ENCODE results near the gene KRT20. TPM values are rescaled to one million over a fixed set of nuclear protein-coding genes. Genes with fewer than 3 reads are reported as not detected.

Gene KRT20
- total and polyA plus RNA-seq, 2 experiments from 2014 or later: not detected

- H3K4me3 Mint-ChIP-seq: no peak overlapping the region
- ATAC-seq: no peak
These were observed 3.2 kb upstream of the KRT20 start for GRCh38 chr17:40888196-40888720.

More at GRCh38 chr17:40888196-40888720, 3.2 kb upstream of the KRT20 start:
- Histone ChIP-seq H3K79me2 (replicated peaks; ENCODE audit: insufficient read depth) (no peaks in the 10 kb centered on the region), H4K20me1 (replicated peaks; ENCODE audit: insufficient read depth) (no peaks in the 10 kb centered on the region), H3K4me2 (no peak overlapping the region), H3K9me2 (ENCODE audit: insufficient read depth) (no peaks in the 10 kb centered on the region), H3K4me1 (ENCODE audit: insufficient read depth) (no peaks in the 10 kb centered on the region), H3F3A (replicated peaks; ENCODE audit: low read depth) (no peaks in the 10 kb centered on the region), H3K27ac (ENCODE audit: low read depth) (no peak overlapping the region), H3K36me3 (ENCODE audit: insufficient read depth) (no peaks in the 10 kb centered on the region), H3K27me3 (ENCODE audit: insufficient read depth) (no peaks in the 10 kb centered on the region), H3K4me3 (no peak overlapping the region), H2AFZ (no peak overlapping the region)
- Mint-ChIP-seq H3K4me1 (no peaks in the 10 kb centered on the region), H3K36me3 (ENCODE audit: low read depth) (no peaks in the 10 kb centered on the region), H3K9me3 (no peaks in the 10 kb centered on the region), H3K27me3 (ENCODE audit: insufficient read depth, low read depth, poor library complexity) (peaks cover 3% of the 10 kb centered on the region), H3K27ac (no peak overlapping the region)
- no peak for DNase-seq (ENCODE audit: low spot score)
- no peak for TF ChIP-seq EZH2 (IDR thresholded peaks at IDR 0.05; ENCODE audit: low read depth, unreplicated experiment)
- TF ChIP-seq, protein P1, sequence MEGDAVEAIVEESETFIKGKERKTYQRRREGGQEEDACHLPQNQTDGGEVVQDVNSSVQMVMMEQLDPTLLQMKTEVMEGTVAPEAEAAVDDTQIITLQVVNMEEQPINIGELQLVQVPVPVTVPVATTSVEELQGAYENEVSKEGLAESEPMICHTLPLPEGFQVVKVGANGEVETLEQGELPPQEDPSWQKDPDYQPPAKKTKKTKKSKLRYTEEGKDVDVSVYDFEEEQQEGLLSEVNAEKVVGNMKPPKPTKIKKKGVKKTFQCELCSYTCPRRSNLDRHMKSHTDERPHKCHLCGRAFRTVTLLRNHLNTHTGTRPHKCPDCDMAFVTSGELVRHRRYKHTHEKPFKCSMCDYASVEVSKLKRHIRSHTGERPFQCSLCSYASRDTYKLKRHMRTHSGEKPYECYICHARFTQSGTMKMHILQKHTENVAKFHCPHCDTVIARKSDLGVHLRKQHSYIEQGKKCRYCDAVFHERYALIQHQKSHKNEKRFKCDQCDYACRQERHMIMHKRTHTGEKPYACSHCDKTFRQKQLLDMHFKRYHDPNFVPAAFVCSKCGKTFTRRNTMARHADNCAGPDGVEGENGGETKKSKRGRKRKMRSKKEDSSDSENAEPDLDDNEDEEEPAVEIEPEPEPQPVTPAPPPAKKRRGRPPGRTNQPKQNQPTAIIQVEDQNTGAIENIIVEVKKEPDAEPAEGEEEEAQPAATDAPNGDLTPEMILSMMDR (conservative IDR thresholded peaks at IDR 0.05; ENCODE audit: low read depth in 2 of 2): no peak
- no peak for TF ChIP-seq JUNB (IDR thresholded peaks at IDR 0.05; ENCODE audit: unreplicated experiment)
- no peak for TF ChIP-seq ZNF331 (CRISPR knock-in tag; IDR thresholded peaks at IDR 0.05; ENCODE audit: low read depth)
- TF ChIP-seq EZH2phosphoT487 (IDR thresholded peaks at IDR 0.05; ENCODE audit: unreplicated experiment): no peak
- TF ChIP-seq CREB1 (CRISPR knock-in tag; IDR thresholded peaks at IDR 0.05; ENCODE audit: low read depth): no peak
- no peak for TF ChIP-seq ZNF462 (CRISPR knock-in tag; IDR thresholded peaks at IDR 0.05)
- TF ChIP-seq, protein P2, sequence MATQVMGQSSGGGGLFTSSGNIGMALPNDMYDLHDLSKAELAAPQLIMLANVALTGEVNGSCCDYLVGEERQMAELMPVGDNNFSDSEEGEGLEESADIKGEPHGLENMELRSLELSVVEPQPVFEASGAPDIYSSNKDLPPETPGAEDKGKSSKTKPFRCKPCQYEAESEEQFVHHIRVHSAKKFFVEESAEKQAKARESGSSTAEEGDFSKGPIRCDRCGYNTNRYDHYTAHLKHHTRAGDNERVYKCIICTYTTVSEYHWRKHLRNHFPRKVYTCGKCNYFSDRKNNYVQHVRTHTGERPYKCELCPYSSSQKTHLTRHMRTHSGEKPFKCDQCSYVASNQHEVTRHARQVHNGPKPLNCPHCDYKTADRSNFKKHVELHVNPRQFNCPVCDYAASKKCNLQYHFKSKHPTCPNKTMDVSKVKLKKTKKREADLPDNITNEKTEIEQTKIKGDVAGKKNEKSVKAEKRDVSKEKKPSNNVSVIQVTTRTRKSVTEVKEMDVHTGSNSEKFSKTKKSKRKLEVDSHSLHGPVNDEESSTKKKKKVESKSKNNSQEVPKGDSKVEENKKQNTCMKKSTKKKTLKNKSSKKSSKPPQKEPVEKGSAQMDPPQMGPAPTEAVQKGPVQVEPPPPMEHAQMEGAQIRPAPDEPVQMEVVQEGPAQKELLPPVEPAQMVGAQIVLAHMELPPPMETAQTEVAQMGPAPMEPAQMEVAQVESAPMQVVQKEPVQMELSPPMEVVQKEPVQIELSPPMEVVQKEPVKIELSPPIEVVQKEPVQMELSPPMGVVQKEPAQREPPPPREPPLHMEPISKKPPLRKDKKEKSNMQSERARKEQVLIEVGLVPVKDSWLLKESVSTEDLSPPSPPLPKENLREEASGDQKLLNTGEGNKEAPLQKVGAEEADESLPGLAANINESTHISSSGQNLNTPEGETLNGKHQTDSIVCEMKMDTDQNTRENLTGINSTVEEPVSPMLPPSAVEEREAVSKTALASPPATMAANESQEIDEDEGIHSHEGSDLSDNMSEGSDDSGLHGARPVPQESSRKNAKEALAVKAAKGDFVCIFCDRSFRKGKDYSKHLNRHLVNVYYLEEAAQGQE (IDR thresholded peaks at IDR 0.05; ENCODE audit: unreplicated experiment): no peak
- no peak for TF ChIP-seq STAT1 (IDR thresholded peaks at IDR 0.05; ENCODE audit: unreplicated experiment)
- TF ChIP-seq POLR2AphosphoS5 (IDR thresholded peaks at IDR 0.05; ENCODE audit: low read depth): no peak

Measured in GM23338 (cell line).